ENCODE data around the gene TULP4.
"Not testable (repeated sequence)": the region's sequence is repeated elsewhere in the genome, so short reads cannot be mapped to it uniquely, and the experiment has no call there.

The TULP4 gene

DNA sequence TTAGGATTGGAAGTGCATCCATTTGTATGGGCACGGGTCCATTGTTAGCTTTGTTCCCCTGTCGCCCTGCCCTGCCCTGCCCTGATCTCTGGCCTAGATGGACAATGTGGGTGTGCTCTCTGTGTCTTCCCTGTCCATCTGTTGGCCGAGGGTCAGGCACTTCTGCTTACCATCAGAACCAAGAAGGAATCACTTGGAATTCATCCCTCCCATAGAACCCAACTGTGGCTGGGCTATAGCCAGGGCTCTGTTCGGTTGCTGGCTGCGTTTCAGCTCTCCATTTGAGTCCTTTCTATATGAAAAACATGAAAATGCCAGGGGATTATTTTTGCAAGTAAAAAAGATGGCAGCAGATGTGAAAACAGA lies 26.6 kb upstream of the TULP4 start:
- no peaks in the 10 kb centered on the region for H3K27me3 Mint-ChIP-seq
- ATAC-seq (no peak), DNase-seq (no peak)
- H3K9me3 Mint-ChIP-seq, result no peaks in the 10 kb centered on the region
- H3K4me1 Mint-ChIP-seq, result peaks cover 40% of the 10 kb centered on the region
- H3K4me3 Mint-ChIP-seq, result no peak overlapping the region
- no peak overlapping the region for H3K27ac Mint-ChIP-seq

DNA sequence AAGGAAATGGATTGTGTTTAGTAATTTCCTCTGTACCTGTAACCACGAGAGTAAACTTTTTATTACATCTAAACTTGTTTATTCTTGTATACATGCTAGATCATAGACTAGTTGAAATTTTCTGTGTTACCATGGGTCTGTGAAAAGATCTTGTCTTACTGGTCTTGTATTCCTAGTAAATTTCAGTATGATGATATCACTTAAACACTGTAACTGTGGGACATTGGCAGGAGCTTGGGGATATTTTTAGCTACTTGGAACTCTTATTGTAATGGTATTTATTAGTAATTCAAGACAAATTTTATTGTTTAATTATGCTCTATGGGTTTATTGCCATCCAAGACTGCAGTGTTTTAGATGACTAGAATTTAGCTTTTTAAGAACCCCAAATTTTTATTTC lies 25.9 kb upstream of the TULP4 start:
- ATAC-seq (no peak), DNase-seq (no peak)
- no peak overlapping the region for H3K4me3 Mint-ChIP-seq
- no peak overlapping the region for H3K27ac Mint-ChIP-seq
- H3K27me3 Mint-ChIP-seq, result no peaks in the 10 kb centered on the region
- H3K4me1 Mint-ChIP-seq, result peaks cover 47% of the 10 kb centered on the region
- H3K9me3 Mint-ChIP-seq, result no peaks in the 10 kb centered on the region

DNA sequence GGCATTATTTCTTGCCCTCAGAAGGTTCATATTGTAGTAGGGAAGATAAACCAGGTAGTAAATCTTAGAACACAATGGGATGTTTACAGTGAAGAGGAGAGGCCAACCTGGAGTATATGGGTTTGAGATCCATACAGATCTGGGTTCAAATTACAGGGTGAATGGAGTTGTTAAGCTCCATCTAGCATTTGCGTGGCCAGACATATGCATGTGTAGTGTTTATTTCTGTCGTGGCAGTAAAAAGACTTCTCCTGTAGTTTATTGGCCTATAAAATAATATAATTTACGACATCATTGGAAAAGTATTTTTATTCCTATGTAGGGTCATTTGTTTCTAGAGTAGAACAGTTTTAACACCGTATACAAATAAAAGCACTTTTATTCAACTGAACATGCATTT lies 25.2 kb upstream of the TULP4 start:
- no peaks in the 10 kb centered on the region for H3K9me3 Mint-ChIP-seq

DNA sequence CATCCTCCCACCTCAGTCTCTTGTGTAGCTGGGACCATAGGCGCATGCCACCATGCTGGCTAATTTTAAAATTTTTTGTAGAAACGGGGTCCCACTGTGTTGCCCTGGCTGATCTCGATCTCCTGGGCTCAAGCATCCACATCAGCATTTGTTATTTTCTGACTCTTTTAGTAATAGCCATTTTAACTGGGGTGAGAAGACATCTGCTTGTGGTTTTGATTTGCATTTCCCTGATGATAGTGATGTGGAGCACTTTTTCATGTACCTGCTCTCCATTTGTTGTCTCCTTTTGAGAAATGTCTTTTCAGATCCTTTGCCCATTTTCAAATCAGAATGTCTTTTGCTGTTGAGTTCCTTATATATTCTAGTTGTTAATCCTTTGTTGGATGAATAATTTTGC lies 22.2 kb upstream of the TULP4 start:
- H3K27ac Mint-ChIP-seq, result peak overlapping the region in 1 of 2 donors; percentile 89
- no peak for DNase-seq
- H3K4me1 Mint-ChIP-seq, result peaks cover 35% of the 10 kb centered on the region
- H3K9me3 Mint-ChIP-seq, result no peaks in the 10 kb centered on the region
- no peaks in the 10 kb centered on the region for H3K27me3 Mint-ChIP-seq
- peak; percentile 53 for ATAC-seq
- peak overlapping the region; percentile 84 to 85 for H3K4me3 Mint-ChIP-seq

More for the DNA sequence above, 25.2 kb upstream of the TULP4 start:
- peaks cover 54% of the 10 kb centered on the region for H3K4me1 Mint-ChIP-seq
- DNase-seq (no peak), ATAC-seq (no peak)
- no peaks in the 10 kb centered on the region for H3K27me3 Mint-ChIP-seq
- no peak overlapping the region for H3K27ac Mint-ChIP-seq
- no peak overlapping the region for H3K4me3 Mint-ChIP-seq

DNA sequence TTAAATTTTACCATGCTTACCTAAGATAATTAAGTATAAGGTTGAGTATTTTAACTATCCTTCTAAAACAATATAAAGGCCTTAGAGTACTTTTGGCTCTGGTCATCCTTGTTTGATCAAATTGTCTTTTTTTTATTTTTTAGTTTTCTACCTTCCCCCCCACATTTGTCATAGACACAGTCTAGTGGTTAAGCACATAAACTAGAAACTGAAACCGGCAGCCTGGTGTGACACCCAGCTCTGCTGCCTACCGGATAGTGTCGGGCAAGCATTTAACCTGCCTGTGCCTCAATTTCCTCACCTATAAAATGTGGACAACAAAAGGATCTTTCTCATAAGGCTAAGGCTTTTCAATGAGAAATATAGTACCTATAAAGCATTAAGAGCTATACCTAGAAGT lies 21.6 kb upstream of the TULP4 start:
- Mint-ChIP-seq H3K4me3 (peak overlapping the region; percentile 84 to 85), H3K4me1 (peaks cover 31% of the 10 kb centered on the region), H3K9me3 (peaks cover 0 to under 1% of the 10 kb centered on the region in 2 donors), H3K27me3 (no peaks in the 10 kb centered on the region), H3K27ac (peak overlapping the region; percentile 54 to 89)
- DNase-seq, result peak; percentile 41 to 65
- ATAC-seq, result peak; percentile 100

DNA sequence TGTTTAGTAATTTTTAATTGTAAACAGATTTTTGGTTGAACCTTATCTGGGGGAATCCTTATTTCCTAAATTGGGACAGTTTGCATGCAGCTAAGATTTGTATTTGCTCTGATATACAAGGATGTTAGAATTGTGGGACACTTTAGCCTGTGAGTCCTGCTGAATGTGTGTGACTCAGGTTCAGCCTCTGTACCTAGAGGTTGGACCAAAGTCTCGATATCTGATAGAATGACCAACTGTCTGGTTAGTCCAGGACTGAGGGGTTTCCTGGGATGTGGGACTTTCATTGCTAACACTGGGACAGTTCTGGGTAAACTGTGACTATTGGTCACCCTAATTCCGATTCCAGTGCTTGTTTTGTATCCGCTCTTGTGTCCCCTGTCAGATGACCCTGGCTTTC lies 20.2 kb upstream of the TULP4 start:
- H3K27ac Mint-ChIP-seq, result no peak overlapping the region

DNA sequence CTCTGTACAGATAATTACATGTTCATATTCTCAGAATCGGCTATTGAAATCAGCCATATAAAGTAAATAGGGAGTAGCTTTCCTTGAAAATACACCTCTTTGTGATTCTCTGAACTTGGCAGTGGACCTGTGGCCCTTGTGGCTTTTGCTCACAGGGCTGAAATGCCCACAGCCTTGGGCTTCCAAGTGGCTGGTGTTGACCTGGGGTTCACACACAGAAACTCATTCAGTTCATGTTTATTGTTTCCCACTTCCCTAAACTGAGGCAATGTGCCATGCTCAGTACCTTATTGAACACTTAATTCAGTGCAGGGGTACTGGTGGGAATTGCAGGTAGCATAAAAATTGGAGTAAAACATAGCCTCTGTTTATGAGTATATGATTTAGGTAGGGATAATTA lies 19.1 kb upstream of the TULP4 start:
- H3K27ac Mint-ChIP-seq, result no peak overlapping the region
- peaks cover 29% of the 10 kb centered on the region for H3K4me1 Mint-ChIP-seq
- no peaks in the 10 kb centered on the region for H3K27me3 Mint-ChIP-seq
- no peak overlapping the region for H3K4me3 Mint-ChIP-seq
- ATAC-seq (no peak), DNase-seq (no peak)
- H3K9me3 Mint-ChIP-seq, result peaks cover 9 to 19% of the 10 kb centered on the region in 2 donors

More for the DNA sequence above, 20.2 kb upstream of the TULP4 start:
- ATAC-seq (no peak), DNase-seq (no peak)
- H3K27me3 Mint-ChIP-seq, result no peaks in the 10 kb centered on the region
- H3K4me1 Mint-ChIP-seq, result peaks cover 29% of the 10 kb centered on the region
- no peak overlapping the region for H3K4me3 Mint-ChIP-seq
- peaks cover 9 to 14% of the 10 kb centered on the region in 2 donors for H3K9me3 Mint-ChIP-seq

DNA sequence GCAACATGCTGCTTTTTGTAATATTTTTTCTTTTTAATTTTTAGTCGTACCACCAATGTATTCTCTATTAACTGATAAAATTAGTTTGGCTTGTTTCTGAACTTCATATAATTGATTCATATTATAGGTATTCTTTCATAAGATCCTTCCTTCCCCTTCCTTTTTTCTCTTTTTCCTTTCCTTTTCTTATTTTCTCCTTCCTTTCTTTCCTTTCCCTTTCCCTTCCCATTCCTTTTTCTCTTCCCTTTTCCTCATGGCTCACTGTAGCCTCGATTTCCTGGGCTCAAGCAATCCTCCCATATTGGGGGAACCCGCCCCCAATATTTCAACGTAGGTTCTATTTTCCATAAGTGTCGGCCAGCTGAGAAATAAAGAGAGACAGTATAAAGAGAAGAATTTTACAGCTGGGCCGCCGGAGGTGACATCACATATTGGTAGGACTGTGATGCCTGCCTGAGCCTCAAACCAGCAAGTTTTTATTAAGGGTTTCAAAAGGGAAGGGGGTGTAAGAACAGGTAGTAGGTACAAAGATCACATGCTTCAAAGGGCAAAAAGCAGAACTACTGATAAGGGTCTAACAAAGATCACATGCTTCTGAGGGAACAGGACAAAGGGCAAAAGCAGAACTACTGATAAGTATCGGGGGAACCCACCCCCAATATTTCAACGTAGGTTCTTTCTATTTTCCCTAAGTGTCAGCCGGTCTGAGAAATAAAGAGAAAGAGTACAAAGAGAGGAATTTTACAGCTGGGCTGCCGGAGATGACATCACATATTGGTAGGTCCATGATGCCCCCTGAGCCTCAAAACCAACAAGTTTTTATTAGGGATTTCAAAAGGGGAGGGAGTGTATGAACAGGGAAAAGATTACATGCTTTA lies 16.1 kb upstream of the TULP4 start:
- Mint-ChIP-seq H3K9me3 (peaks cover 9 to 26% of the 10 kb centered on the region in 2 donors), H3K4me1 (peaks cover 11% of the 10 kb centered on the region)
- not testable (repeated sequence) for H3K27me3 Mint-ChIP-seq, H3K4me3 Mint-ChIP-seq, ATAC-seq, DNase-seq, H3K27ac Mint-ChIP-seq

DNA sequence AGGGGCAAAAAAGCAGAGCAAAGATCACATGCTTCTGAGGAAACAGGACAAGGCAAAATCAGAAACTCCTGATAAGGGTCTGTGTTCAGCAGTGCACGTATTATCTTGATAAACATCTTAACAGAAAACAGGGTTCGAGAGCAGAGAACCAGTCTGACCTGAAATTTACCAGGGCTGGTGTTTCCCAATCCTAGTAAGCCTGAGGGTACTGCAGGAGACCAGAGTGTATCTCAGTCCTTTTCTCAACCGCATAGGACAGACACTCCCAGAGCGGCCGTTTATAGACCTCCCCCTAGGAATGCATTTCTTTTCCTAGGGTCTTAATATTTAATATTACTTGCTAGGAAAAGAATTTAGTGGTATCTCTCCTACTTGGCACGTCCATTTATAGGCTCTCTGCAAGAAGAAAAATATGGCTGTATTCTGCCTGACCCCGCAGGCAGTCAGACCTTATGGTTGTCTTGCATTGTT lies 15.4 kb upstream of the TULP4 start:
- H3K27ac Mint-ChIP-seq, H3K27me3 Mint-ChIP-seq, DNase-seq, H3K4me3 Mint-ChIP-seq, H3K4me1 Mint-ChIP-seq, ATAC-seq: not testable (repeated sequence)
- peaks cover 9 to 26% of the 10 kb centered on the region in 2 donors for H3K9me3 Mint-ChIP-seq

DNA sequence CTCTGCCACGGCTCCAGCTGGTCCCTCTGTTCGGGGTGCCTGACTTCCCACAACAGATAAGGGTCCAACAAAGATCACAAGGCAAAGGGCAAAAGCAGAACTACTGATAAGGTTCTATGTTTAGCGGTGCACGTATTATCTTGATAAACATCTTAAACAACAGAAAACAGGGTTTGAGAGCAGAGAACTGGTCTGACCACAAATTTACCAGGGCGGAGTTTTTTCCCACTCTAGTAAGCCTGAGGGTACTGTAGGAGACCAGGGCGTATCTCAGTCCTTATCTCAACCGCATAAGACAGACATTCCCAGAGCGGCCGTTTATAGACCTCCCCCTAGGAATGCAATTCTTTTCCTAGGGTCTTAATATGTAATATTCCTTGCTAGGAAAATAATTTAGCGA lies 14.6 kb upstream of the TULP4 start:
- H3K27ac Mint-ChIP-seq, ATAC-seq, H3K4me3 Mint-ChIP-seq, H3K27me3 Mint-ChIP-seq, H3K4me1 Mint-ChIP-seq, DNase-seq: not testable (repeated sequence)
- H3K9me3 Mint-ChIP-seq, result peaks cover 9 to 26% of the 10 kb centered on the region in 2 donors

DNA sequence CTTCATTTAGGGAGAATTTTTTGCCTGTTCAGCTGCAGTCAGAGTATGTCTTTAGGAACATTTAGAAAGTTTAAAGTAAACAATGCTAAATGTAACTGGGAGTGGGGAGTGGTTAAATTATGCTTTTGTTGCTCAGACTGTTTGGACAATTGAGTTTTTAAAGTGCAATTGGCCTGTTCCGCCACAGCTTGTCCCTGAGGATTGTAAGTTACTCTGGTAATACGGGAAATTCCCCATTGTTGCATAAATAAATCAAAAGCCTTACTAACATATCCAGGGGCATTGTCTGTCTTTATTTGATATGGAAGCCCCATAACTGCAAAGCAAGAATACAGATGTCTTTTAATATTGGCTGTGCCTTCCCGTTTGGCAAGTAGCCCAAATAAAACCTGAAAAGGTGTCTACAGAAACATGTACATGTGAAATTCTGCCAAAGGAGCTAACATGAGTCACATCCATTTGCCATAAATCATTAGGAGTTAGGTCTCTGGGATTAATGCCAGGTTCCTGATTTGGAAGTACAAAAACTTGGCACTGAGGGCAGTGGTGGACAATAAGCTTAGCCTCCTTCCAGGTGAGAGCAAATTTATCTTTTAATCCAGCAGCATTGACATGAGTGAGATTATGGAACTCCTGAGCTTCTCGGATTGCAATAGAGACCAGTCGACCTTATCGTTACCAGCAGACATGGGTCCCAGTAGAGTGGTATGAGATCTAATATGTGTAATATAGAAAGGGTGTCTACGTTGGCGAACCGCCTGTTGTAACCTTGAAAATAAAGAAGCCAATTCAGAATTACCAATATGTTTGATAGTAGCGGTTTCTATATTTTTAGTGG lies 11.7 kb upstream of the TULP4 start:
- not testable (repeated sequence) for H3K4me1 Mint-ChIP-seq, H3K27ac Mint-ChIP-seq, H3K27me3 Mint-ChIP-seq, H3K4me3 Mint-ChIP-seq, DNase-seq, ATAC-seq
- peaks cover 9 to 26% of the 10 kb centered on the region in 2 donors for H3K9me3 Mint-ChIP-seq

DNA sequence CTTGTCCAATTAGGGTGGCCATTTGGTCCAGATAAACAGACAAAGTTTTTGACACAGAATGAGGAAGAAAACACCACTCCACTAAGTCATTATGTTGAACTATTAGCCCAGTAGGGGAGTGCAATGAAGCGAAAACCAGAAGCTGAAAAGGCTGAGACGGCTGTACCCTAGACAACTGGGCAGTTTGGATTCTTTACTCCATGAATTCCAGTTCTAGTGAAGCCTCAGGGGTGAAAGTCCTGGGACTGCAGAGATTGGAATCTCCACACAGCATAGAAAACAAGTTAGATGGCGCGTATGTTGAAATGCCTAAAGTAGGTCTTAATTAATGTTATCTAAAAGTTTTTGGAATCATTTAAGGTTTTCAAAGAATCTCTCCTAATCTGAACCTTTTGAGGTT lies 10.7 kb upstream of the TULP4 start:
- DNase-seq, ATAC-seq, H3K4me3 Mint-ChIP-seq, H3K4me1 Mint-ChIP-seq, H3K27me3 Mint-ChIP-seq, H3K27ac Mint-ChIP-seq: not testable (repeated sequence)
- peaks cover 2 to 17% of the 10 kb centered on the region in 2 donors for H3K9me3 Mint-ChIP-seq

DNA sequence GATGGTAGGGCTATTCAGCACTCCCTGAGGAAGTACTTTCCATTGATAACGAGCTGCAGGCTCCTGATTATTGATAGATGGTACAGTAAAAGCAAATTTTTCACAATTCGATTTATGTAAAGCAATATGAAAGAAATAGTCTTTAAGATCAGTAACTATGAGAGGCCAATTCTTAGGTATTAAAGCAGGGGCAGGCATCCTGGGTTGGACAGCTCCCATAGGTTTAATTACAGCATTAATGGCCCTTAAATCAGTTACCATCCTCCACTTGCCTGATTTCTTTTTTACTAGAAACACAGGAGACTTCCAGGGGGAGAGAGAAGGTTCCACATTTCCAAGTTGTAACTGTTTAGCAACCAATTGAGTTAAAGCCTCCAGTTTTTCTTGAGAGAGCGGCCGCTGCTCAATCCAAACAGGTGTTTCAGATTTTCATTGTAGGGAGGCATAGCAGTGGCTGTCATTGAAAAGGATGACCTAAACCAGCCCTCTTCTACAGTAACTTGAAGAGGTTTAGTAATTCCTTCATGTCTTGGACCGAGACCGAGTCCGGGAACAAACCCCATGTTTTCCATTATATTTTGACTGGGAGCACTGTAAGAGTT lies 10.0 kb upstream of the TULP4 start:
- not testable (repeated sequence) for H3K27me3 Mint-ChIP-seq, DNase-seq, H3K27ac Mint-ChIP-seq, ATAC-seq, H3K9me3 Mint-ChIP-seq, H3K4me1 Mint-ChIP-seq, H3K4me3 Mint-ChIP-seq

DNA sequence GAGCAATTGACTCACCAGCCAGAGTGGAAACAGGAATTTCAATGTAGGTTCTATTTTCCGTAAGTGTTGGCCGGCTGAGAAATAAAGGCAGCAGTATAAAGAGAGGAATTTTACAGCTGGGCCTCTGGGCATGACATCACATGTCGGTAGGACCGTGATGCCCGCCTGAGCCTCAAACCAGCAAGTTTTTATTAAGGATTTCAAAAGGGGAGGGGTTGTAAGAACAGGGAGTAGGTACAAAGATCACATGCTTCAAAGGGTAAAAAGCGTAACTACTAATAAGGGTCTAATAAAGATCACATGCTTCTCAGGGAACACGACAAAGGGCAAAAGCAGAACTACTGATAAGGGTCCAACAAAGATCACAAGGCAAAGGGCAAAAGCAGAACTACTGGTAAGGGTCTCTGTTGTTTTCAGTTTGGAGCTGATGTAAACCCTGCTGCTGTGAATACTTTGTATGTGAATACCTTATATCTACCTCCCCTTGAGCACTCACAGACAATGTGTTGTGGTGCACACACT lies 9.0 kb upstream of the TULP4 start:
- H3K4me1 Mint-ChIP-seq, result no peaks in the 10 kb centered on the region
- no peak for ATAC-seq
- no peaks in the 10 kb centered on the region for H3K27me3 Mint-ChIP-seq
- H3K9me3 Mint-ChIP-seq, result peaks cover 0 to 7% of the 10 kb centered on the region in 2 donors
- H3K4me3 Mint-ChIP-seq, result no peak overlapping the region
- no peak overlapping the region for H3K27ac Mint-ChIP-seq
- no peak for DNase-seq

DNA sequence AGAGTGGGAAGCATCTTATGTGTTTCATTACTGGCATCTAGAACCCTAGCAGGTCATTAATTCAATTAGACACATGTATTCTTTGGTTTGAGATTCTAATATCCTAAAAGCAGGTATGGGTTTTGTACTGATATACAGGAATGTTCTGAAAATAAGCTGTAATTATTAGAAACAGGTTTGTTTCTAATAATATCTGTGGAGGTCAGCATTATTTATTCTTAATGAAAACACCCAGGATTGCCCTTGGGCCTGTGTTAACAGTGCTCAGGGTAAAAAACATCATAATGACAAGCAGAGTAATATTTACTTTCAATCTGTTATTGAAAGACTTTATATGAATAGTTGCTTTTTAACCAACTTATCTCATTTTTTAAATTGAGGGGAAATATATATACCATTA lies 8.0 kb upstream of the TULP4 start:
- no peak for DNase-seq
- no peaks in the 10 kb centered on the region for H3K27me3 Mint-ChIP-seq
- no peaks in the 10 kb centered on the region for H3K9me3 Mint-ChIP-seq
- H3K4me3 Mint-ChIP-seq, result no peak overlapping the region
- no peak for ATAC-seq
- no peaks in the 10 kb centered on the region for H3K4me1 Mint-ChIP-seq
- no peak overlapping the region for H3K27ac Mint-ChIP-seq

All from stimulated activated naive CD8-positive, alpha-beta T cell treated with anti-CD3 and anti-CD28 coated beads, Interleukin-15, amount 100 ng/mL, for 72 hours (primary cell).